NCI-H748 (cell line): ENCODE results near the gene OCA2.
A peak's percentile ranks its signal among the peaks of the same experiment; 100 is the strongest.

Experiments used
- DNase-seq: peaks from one replicate; lab custom pipeline; 2025; ENCODE audit not compliant: unreplicated experiment; lab: John Stamatoyannopoulos, UW

The OCA2 gene

GRCh38 chr15:28105224-28105791 is 6.2 kb upstream of the OCA2 start:
- DNase-seq = no peak

- DNase-seq = no peak
These were observed 5.2 kb upstream of the OCA2 start for GRCh38 chr15:28104326-28104725.

GRCh38 chr15:28103831-28104230 is 4.7 kb upstream of the OCA2 start:
- no peak for DNase-seq

GRCh38 chr15:28101983-28102441 is 2.9 kb upstream of the OCA2 start:
- DNase-seq = no peak

- DNase-seq = no peak
These were observed 2.1 kb upstream of the OCA2 start for GRCh38 chr15:28101201-28101600.

GRCh38 chr15:28100516-28101195 is 1.5 kb upstream of the OCA2 start:
- DNase-seq = no peak

GRCh38 chr15:28099555-28100140 is 533 bp upstream of the OCA2 start:
- DNase-seq = no peak

GRCh38 chr15:28098360-28098765 is 752 bp downstream of the OCA2 start:
- DNase-seq = no peak

GRCh38 chr15:28097656-28098359 is 1.3 kb downstream of the OCA2 start:
- no peak for DNase-seq

GRCh38 chr15:28096670-28097431 is 2.3 kb downstream of the OCA2 start:
- DNase-seq = peak; percentile 34

- DNase-seq = no peak
These were observed 2.8 kb downstream of the OCA2 start for GRCh38 chr15:28096411-28096669.

GRCh38 chr15:28094732-28095521 is 4.2 kb downstream of the OCA2 start:
- no peak for DNase-seq

- DNase-seq = no peak
These were observed 5.2 kb downstream of the OCA2 start for GRCh38 chr15:28093752-28094535.

- no peak for DNase-seq
These were observed 7.8 kb downstream of the OCA2 start for GRCh38 chr15:28091313-28091712.

GRCh38 chr15:28086175-28086703 is 12.9 kb downstream of the OCA2 start:
- peak; percentile 53 for DNase-seq

- no peak for DNase-seq
These were observed 13.5 kb downstream of the OCA2 start for GRCh38 chr15:28085489-28086174.

- DNase-seq = no peak
These were observed 14.6 kb downstream of the OCA2 start for GRCh38 chr15:28084547-28084946.

GRCh38 chr15:28082891-28083684 is 16.0 kb downstream of the OCA2 start:
- DNase-seq = no peak
